ENCODE results near the gene SLCO4C1.

Gene SLCO4C1

DNA sequence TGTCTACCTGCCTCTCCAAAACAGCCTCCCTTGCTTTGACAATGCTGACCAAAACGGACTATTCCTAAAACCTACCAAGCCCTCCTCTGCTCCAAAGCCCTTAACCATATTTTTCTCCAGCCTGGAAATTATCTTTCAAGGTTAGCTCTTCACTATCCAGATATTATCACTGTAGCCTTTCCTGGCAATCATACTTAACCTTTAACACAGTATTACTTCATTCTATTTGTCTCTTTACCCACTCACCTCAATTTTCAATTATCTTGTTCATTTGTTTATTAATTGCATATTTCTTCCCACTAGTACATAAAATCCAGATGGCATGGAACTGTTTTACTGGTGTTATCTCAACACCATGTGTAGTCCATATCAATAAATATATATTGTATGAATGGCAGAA, 7.5 kb downstream of the SLCO4C1 start:
- no peak for DNase-seq (ENCODE audit: low spot score)
- TF ChIP-seq, protein P1, sequence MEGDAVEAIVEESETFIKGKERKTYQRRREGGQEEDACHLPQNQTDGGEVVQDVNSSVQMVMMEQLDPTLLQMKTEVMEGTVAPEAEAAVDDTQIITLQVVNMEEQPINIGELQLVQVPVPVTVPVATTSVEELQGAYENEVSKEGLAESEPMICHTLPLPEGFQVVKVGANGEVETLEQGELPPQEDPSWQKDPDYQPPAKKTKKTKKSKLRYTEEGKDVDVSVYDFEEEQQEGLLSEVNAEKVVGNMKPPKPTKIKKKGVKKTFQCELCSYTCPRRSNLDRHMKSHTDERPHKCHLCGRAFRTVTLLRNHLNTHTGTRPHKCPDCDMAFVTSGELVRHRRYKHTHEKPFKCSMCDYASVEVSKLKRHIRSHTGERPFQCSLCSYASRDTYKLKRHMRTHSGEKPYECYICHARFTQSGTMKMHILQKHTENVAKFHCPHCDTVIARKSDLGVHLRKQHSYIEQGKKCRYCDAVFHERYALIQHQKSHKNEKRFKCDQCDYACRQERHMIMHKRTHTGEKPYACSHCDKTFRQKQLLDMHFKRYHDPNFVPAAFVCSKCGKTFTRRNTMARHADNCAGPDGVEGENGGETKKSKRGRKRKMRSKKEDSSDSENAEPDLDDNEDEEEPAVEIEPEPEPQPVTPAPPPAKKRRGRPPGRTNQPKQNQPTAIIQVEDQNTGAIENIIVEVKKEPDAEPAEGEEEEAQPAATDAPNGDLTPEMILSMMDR (IDR thresholded peaks at IDR 0.05; ENCODE audit: extremely low read depth, missing control alignments): no peak

DNA sequence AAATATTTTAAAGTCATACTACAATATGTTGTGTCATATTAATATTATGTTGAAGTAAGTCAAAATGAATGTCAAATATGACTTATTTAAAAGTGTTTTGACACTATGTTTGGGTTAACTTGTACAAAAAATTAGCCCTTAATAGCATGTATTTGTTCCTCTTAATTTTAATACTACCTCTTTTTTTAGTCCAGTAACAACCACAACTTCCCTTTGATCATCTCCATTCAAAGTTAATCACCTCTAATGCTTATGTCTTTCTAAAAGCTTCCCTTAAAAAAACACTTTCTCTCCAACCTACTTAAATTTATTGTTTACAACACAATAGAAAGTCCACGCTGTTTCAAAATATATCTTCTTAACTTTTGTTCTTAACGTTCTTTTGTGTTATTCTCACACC, 9.6 kb downstream of the SLCO4C1 start:
- TF ChIP-seq, protein P1 (IDR thresholded peaks at IDR 0.05; ENCODE audit: extremely low read depth, missing control alignments): no peak
- DNase-seq (ENCODE audit: low spot score): no peak

DNA sequence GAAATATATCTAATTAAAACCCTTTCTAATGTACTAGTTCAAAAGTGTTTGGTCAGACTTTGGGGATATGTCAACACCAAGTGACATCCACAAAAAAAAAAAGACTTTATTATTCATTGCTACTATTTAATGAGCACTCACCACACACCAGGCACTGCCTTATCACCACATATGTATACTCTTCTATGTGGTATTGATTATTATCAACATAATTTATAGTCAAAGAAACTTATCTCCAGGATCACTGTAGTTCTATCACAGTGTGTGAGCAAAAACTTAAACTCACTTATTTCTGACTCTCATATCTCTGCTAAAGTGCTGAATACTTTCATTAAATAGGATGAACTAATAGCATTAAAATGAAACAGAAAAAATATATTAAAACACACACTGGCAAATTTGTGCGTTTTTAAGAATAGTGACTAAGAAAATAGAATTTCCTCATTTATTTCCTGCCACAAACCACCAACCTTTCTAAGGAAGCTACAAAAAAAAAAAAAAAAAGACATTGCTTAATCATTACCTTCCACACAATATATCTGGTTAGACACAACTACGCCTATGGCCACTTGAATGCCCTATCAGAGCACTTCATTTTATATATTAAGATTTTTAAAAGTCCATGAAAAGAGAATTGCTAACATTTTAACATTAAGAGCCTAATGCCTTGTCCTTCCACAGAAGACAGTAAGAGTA, 12.8 kb downstream of the SLCO4C1 start:
- DNase-seq (ENCODE audit: low spot score): no peak
- TF ChIP-seq, protein P1 (IDR thresholded peaks at IDR 0.05; ENCODE audit: extremely low read depth, missing control alignments): no peak

DNA sequence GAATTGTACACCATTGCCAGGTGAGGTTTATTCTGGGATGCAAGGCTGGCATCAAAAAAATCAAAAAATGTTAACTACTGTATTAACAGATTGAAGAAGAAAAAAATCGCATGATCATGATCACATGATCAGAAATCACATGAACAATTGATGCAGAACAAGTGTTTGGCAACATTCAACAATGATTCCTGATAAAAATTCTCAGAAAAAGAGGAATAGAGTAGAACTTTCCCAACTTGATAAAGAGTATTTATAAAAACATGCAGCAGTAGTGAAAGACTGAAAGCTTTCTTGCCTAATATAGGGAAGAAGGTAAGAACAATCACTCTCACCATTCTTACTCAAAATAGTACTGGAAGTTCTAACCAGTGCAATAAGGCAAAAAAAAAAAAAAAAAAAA, 16.4 kb downstream of the SLCO4C1 start:
- no peak for DNase-seq (ENCODE audit: low spot score)
- TF ChIP-seq, protein P1 (IDR thresholded peaks at IDR 0.05; ENCODE audit: extremely low read depth, missing control alignments): no peak

DNA sequence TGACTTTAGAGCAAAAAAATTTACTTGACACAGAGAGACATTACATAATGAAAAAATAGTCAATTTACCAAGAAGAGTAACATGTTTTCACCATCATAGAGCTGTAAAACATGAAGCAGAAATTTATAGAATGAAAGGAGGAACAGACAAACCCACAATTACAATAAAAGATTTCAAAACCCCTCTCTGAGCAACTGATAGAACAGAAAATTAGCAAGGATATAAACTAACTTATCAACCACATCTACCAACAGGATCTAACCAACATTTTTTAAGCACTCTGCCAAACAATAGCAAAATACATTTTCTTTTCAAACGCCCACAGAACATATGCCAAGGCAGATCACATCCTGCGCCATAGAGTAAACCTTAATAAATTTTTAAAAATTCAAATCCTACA, 17.9 kb downstream of the SLCO4C1 start:
- DNase-seq (ENCODE audit: low spot score): no peak
- TF ChIP-seq, protein P1 (IDR thresholded peaks at IDR 0.05; ENCODE audit: extremely low read depth, missing control alignments): no peak

DNA sequence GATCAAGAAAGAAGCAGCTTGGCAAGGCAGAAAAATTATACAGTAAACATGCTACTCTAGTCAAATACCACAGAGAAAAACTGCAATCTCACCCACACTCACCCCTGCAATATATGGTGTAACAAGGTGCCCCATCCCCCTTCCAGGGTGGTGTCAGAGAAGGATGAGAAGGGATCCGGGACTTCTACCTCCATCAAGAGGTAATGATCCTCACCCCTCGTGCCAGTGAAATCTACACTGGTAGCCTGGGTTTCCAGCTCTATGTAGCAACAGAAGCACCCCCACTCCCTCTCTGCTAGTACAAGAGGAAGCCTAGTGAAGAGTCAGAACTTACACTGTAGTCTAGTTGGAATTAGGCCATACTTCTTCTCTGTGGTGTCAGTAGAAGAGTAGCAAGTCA, 18.9 kb downstream of the SLCO4C1 start:
- no peak for DNase-seq (ENCODE audit: low spot score)

DNA sequence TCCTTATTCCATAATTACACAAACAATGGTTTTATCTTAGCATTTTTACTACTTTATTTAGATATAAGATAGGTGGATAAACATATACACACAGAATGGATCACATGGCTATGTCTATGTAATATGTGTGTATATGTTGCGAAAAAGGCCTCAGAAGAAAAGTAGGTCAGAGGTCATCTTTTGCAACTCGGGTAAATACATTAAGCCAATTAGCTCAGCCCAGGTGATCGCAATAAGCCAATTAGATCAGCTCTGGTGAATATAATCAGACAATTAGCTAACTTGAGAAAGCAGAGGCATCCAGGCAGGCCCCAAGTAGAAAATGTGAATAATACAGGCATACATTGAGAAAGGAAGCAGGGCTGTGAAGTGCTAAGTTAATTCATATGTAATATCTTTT, 24.3 kb downstream of the SLCO4C1 start:
- TF ChIP-seq, protein P1 (IDR thresholded peaks at IDR 0.05; ENCODE audit: extremely low read depth, missing control alignments): no peak
- no peak for DNase-seq (ENCODE audit: low spot score)

More for the DNA sequence above, 18.9 kb downstream of the SLCO4C1 start:
- TF ChIP-seq, protein P1 (IDR thresholded peaks at IDR 0.05; ENCODE audit: extremely low read depth, missing control alignments): no peak

Measured in GM20000 (cell line).